ENCODE data around the gene EIF4E2. TPM values are rescaled to one million over a fixed set of nuclear protein-coding genes. Genes with fewer than 3 reads are reported as not detected.

Gene EIF4E2
- total RNA-seq, 4 donors from 2014 or later, result 26.6 to 54.2 (median 34.1) TPM

DNA sequence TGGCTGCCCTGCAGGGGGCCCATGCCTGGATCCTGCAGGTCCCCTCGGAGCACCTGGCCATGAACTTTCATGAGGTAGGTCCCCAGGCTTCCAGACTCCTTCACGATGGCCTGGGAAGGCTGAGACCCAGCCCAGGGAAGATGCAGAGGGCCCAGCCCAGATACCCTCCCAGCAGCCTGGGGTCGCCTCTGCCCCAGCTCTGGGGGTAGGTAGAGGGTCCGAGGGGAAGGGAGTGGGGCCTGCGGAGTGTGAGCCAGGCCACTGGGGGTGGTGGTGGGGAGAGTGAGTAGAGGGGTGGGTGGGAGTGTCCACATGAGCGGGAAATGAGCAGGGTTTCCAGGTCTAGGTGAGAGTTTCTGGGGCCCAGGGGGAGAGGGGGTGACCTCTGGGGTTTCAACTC is 25.7 kb upstream of the EIF4E2 start:
- Histone ChIP-seq H3K4me3 (no peak overlapping the region), H3K36me3 (no peaks in the 10 kb centered on the region), H3K27ac (no peak overlapping the region), H3K27me3 (peaks cover 72% of the 10 kb centered on the region), H3K9me3 (no peaks in the 10 kb centered on the region), H3K4me1 (peaks cover 35% of the 10 kb centered on the region)
- DNase-seq (ENCODE audit: low spot score in 2 of 2), result no peak
- WGBS, result 90% methylated on average over 4 of the region's 6 CpGs
- TF ChIP-seq EP300 (IDR thresholded peaks at IDR 0.05), result no peak
- TF ChIP-seq CTCF (IDR thresholded peaks at IDR 0.05), result no peak
- TF ChIP-seq POLR2AphosphoS5 (IDR thresholded peaks at IDR 0.05), result no peak
- TF ChIP-seq POLR2A (IDR thresholded peaks at IDR 0.05), result no peak

- Histone ChIP-seq H3K27me3 (peaks cover 71% of the 10 kb centered on the region), H3K4me1 (peaks cover 35% of the 10 kb centered on the region), H3K4me3 (no peak overlapping the region), H3K9me3 (no peaks in the 10 kb centered on the region), H3K27ac (no peak overlapping the region), H3K36me3 (no peaks in the 10 kb centered on the region)
- no peak for DNase-seq (ENCODE audit: low spot score in 2 of 2)
- no peak for TF ChIP-seq CTCF (IDR thresholded peaks at IDR 0.05)
- TF ChIP-seq EP300 (IDR thresholded peaks at IDR 0.05), result no peak
- no peak for TF ChIP-seq POLR2AphosphoS5 (IDR thresholded peaks at IDR 0.05)
- TF ChIP-seq POLR2A (IDR thresholded peaks at IDR 0.05), result no peak
- 81% methylated on average over 3 of the region's 14 CpGs for WGBS
Measured at GRCh38 chr2:232525199-232525598, 25.3 kb upstream of the EIF4E2 start.

GRCh38 chr2:232525791-232526371 is 24.6 kb upstream of the EIF4E2 start, which contains the start of gene CHRND:
TSS of gene CHRND (plus strand) at chr2:232526160. CDS start at chr2:232526216, 56 bp downstream.
- 11% methylated on average over 7 of the region's 18 CpGs for WGBS
- no peak for TF ChIP-seq POLR2AphosphoS5 (IDR thresholded peaks at IDR 0.05)
- TF ChIP-seq POLR2A (IDR thresholded peaks at IDR 0.05), result no peak
- TF ChIP-seq EP300 (IDR thresholded peaks at IDR 0.05), result no peak
- TF ChIP-seq CTCF (IDR thresholded peaks at IDR 0.05), result no peak

GRCh38 chr2:232526372-232526941 is 24.0 kb upstream of the EIF4E2 start:
- no peak overlapping the region for H3K27ac ChIP-seq
- TF ChIP-seq CTCF (IDR thresholded peaks at IDR 0.05) (no peak), EP300 (IDR thresholded peaks at IDR 0.05) (no peak), POLR2A (IDR thresholded peaks at IDR 0.05) (no peak)
- no peak overlapping the region for H3K4me3 ChIP-seq
- H3K4me1 ChIP-seq, result peaks cover 35% of the 10 kb centered on the region
- H3K27me3 ChIP-seq, result peaks cover 69% of the 10 kb centered on the region
- no peak for DNase-seq (ENCODE audit: low spot score in 2 of 2)
- no peaks in the 10 kb centered on the region for H3K9me3 ChIP-seq
- no peaks in the 10 kb centered on the region for H3K36me3 ChIP-seq
- WGBS, result 73% methylated on average over 11 of the region's 13 CpGs

More at GRCh38 chr2:232525791-232526371, 24.6 kb upstream of the EIF4E2 start, which contains the start of gene CHRND:
- peaks cover 69% of the 10 kb centered on the region for H3K27me3 ChIP-seq
- H3K4me1 ChIP-seq, result peaks cover 35% of the 10 kb centered on the region
- H3K27ac ChIP-seq, result no peak within 1 kb of the TSS
- H3K4me3 ChIP-seq, result no peak within 1 kb of the TSS
- H3K9me3 ChIP-seq, result no peaks in the 10 kb centered on the region
- H3K36me3 ChIP-seq, result no peaks in the 10 kb centered on the region
- no peak for DNase-seq (ENCODE audit: low spot score in 2 of 2)

DNA sequence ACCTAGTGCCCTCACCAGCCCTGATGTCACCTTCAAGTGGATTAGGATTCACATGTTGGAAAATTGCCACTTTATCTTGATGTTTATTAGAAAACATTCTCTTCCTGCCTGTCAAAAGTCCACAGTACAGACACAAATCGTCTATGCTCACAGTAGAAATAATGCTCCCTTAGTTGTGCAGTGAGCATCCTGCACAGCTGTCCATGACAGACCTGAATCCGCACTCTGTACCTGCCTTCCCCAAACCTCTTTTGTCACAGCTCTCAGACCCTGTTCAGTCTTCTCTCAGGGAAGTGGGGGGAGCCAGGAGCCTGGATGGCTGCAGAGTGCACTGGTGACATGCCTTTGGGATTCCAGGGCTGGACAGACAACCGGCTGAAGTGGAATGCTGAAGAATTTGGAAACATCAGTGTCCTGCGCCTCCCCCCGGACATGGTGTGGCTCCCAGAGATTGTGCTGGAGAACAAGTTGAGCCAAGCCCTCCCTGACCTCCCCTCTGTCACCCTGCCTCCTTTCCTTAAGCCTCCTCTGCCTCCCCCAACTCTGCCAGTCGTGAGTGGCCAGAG is 22.5 kb upstream of the EIF4E2 start:
- Histone ChIP-seq H3K9me3 (no peaks in the 10 kb centered on the region), H3K27ac (no peak overlapping the region), H3K4me1 (peaks cover 21% of the 10 kb centered on the region), H3K36me3 (no peaks in the 10 kb centered on the region), H3K4me3 (no peak overlapping the region), H3K27me3 (peaks cover 53% of the 10 kb centered on the region)
- TF ChIP-seq EP300 (IDR thresholded peaks at IDR 0.05) (no peak), POLR2AphosphoS5 (IDR thresholded peaks at IDR 0.05) (no peak)
- 76% methylated on average over 6 of the region's 6 CpGs for WGBS
- DNase-seq (ENCODE audit: low spot score in 2 of 2), result no peak
